Activated CD4-positive, alpha-beta T cell treated with anti-CD3 and anti-CD28 coated beads, Interleukin-2, amount 50 U/mL, for 24 hours (primary cell): ENCODE data around the gene GAB4.
"Not testable (repeated sequence)": the region's sequence is repeated elsewhere in the genome, so short reads cannot be mapped to it uniquely, and the experiment has no call there.

Experiments
- DNase-seq, 2 donors: peaks; one replicate each; pipeline ENCODE4 v3.0.0-alpha.2; 2020; ENCODE audit warnings: low read depth in 1 of 2, low spot score in 1 of 2

Gene GAB4

DNA sequence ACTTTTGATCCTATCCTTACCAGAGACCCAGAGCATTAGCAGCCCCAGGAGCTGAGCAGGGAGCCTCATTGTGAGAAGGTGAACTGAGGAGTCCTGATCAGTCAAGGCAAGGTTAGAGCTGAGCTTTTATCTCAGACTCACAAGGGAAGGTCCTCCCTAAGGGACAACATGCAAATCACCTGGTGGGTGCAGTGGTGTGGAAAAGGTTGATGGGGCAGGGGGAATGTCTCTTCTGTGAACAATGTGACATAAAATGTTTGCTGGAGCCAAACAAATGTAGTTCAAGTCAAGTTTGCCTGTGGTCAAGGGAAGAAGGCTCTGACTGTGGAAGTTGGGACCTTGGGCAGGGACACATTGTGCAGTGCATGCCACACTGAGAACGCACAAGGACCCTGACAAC is 93.1 kb downstream of the GAB4 start:
- not testable (repeated sequence) for DNase-seq

DNA sequence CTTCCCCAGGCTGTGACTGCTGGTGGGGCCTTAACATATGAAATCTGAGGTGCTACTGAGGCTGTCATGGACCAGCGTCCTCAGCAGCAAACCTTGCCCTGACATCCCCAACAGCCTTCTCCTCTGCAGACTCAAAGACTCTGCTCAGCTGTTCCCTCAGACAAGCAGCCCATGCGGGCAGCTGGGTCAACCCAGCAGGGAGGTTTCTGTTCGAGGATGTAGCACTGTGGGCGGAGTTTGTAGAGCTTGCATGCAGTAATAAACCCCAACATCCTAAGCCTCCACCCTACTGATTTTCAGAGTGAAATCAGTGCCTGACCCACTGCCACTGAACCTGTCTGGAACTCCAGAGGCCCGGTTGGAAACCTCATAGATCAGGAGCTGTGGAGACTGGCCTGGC is 94.0 kb downstream of the GAB4 start:
- no peak for DNase-seq

DNA sequence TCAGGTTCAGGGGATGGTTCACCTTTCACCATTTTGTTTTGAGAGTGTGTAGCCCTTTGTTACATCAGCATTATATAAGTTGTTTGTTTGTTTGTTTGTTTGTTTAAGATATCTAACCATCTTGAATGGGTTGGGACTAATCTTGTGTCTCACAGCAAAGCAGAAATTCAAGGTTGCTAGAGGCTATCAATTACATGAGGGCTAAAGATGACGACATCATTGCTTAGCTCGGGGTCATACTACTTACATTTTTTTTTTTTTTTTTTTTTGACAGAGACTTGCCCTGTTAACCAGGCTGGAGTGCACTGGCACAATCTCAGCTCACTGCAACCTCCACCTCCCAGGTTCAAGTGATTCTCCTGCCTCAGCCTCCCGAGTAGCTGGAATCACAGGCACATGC is 95.7 kb downstream of the GAB4 start:
- no peak for DNase-seq
